Measurements from ENCODE around the gene CXCR4.

Gene CXCR4

DNA sequence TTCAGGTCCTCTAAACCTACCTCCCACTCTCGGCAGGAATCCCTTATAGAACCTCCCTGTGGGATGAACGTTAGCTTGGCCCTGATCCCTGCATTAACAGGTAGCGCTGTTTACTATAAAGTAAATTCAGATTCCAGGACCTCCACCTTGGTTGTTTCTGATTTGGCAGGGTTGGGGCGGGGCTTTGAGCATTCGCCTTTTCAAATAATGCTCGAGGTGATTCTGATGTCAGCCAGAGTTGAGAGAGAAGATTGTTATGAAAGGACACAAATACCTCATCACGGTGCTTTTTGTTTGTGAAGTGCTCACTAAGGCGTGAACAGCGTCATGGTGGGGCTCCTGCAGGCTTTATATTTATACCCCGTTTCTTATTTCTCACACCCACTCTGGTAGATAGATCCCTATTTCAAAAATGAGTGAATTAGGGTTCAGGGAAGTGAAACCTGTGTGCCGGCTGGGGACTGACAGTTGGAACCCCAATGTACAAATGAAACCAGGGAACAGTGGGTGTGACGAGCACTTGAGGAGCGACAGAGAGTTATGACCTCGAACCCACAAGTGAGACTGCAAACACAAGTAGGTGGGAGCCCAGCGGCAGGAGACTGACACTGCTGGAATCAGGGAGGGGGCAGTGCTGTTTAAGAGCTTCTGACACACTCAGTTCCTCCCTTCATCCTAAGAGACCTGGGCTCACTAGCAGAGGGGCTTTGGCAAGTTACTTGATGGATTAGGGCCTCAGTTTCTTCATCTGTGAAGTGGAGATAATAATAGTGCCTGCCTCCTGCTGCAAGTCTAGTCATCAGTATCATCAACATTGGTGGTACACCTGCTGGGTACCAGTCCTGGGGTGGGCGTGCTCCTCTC lies 14.2 kb upstream of the CXCR4 start:
- no peak for DNase-seq (ENCODE audit: low read depth)

DNA sequence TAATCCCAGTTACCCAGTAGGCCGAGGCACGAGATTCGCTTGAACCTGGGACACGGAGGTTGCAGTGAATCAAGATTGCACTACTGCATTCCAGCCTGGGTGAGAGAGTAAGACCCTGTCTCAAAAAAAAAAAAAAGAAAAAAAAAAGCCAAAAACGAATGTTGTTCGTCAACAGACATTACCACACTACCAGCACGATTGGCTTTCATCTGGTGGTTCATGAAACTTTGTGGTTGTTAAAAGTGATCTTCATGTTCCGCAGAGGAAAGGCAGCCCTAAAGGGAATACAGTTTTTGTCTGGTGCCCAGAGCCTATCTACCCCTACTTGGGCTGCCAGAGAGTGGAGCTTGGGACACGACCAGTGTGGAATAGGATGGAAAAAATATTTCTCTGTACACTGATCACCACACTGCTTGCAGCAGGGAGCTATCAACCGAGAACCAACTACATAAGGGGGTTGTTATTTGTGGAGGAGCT lies 13.6 kb upstream of the CXCR4 start:
- no peak for DNase-seq (ENCODE audit: low read depth)

DNA sequence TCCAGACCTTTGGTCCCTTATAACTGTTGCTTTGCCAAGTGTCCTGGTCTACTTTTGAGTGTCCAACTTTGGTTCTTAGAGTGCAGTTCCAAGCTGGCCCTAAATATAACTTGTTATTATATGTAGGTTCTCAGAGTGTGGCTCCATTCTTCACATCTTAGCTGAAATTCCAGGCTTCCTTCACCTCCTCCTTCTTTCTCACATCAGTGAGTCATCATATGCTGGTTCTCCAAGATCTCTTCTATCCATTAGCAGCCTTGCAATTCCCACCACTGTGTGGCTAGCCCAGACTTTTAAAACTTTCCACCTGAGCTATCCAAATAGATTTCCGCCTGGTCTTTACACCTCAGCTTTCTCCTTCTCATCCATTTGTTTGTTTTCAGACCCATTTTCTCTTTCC lies 12.6 kb upstream of the CXCR4 start:
- no peak for DNase-seq (ENCODE audit: low read depth)

DNA sequence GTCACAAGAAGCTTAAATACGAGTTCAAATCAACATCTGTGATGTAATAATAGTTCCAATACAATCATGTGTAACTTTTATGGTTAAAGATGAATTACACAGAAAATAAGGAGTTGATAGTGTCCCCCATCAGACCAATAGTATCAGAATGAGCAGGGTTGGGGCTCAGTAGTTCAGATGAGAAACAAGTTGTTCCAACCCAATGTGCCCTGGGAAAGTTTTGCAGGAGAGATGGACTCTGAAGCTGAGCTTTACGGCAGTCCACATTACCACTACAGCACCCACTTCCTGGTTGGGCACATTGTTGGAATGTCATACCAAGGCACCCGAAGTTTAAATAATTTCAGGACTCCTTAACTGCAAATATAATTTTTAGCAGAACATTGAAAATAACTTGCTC lies 12.1 kb upstream of the CXCR4 start:
- no peak for DNase-seq (ENCODE audit: low read depth)

DNA sequence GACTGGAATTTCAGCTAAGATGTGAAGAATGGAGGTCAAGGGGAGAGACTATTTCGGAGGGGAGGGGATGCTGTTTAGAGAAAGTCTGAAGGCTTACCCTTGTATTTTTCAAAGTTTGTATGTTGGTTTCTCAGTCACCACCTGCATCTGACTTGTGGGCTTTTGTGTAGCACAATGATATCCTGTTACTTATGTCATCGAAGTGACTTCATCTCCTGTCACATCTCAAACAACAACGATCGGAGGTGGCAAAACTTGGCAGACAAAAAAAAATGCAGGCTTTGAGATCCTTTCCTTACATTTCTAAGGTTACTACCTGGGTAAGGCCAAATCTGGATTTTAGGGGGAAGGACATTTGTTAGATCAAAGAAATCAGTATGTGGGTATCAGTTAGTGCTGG lies 11.7 kb upstream of the CXCR4 start:
- no peak for DNase-seq (ENCODE audit: low read depth)

DNA sequence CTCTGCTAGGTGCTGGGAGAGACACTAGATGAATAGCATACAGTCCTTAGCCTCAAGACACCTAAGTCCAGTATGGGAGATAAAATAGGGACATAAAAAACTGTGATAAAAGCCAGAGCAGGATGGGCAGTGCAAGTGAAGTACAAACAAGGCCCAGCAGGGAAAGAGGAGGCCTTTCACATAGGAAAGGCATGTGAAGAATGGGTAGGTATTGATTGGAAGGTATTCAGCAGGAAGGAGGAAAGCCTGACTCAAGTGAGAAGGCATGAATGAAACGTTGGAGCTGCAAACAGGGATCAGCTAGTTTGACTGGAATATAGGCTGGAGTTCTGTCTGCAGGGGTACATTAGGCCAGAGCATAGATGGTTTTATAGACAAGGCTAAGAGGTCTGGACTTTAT lies 11.0 kb upstream of the CXCR4 start:
- DNase-seq (ENCODE audit: low read depth), result no peak

DNA sequence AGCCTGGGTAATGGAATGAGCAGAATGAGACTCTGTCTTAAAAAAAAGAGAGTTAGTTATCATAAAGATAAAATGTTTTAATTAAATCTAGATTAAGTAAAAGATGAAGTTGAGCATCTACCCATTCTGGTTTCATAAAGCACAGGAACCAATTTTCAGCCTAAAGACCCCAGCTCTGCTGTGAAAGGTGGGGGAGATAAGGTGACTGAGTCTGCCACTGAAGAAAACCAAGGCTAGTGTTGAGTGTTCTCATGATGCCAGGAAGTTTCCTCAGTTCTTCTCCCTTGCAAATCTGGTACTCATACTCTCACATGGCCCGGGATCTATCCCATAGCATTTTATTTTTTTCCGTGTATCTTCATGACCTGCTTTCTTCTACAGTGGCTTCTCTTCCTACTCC lies 10.4 kb upstream of the CXCR4 start:
- no peak for DNase-seq (ENCODE audit: low read depth)

DNA sequence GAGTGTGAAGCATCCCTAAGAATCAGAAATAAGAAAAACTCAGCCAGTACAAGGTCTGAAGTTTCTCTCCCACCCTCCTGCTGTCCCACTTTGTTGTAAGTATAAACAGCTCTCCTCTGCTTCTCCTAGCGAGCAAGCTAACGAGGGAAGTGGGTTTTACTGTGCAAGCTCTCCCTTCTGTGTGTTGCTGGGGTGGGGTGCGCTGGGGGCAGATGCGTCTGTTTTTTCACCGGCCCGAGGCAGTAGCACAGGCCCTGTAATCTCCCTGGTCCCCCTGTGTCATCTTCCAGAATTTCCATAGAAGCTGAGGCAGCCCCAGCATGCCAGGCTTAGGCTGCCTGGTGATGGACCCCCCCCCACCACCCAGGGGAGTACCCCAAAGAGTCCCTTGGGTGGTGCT lies 9.4 kb upstream of the CXCR4 start:
- no peak for DNase-seq (ENCODE audit: low read depth)

DNA sequence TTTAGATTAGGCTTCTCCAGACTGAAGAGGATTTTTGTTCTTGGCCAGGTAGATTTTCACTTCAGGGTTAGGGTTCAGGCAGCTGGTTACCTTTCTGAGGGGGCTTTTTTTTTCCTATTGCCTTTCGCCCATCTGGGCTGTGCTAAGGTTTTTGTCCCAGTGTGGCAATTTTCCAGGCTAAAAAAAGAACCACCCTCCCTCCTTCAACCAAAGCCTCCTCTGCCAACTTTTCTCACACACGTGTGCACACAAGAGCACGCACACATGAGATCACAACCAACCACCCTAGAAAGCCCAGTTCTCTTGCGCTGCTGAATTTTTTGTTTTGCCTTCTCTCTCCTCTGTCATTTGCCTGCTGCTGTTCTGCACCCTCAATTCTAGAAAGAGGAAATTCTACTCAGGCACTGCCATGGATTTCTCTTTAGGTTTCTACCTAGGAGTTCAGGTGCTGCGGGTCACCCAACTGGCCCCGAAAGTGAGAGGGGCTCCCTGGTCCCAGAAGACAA lies 8.5 kb upstream of the CXCR4 start:
- no peak for DNase-seq (ENCODE audit: low read depth)

DNA sequence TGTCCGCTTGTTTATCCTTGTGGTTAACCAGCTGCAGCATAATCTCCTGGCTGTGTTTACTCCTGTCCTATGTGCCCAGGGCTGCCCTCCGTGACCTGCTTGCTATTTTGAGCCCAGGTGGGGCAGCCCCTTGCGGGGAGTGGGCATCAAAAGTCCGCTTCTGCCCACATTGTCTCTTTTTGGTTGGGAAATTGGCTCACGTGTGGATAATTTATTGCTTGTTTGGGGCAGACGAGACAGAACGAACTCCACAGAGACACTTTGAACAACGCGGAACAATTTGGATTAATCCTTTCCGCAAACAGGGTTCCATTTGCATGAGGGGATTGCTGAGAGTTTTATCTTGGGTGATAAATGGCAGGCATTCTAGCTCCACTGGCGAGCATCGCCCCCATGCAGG lies 8.1 kb upstream of the CXCR4 start:
- no peak for DNase-seq (ENCODE audit: low read depth)

DNA sequence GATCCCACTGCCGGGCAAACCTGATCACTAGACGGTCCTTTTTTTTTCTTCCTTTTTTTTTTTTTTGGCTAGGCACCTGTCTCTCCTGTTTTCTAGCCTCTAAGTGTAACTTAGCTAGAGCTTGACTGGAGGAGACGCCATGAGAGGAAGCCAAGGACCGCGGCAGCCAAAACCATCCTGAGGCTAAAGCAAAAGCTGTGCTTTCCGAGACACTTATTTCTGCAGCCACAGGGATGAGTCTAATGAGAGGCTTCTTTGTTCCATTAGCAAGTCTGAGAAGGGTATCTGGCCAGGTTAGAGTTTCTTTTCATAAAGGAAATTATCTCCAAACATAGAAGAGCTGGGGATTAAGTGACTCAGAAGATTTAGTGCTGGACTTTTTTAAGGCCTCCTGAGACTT lies 7.3 kb upstream of the CXCR4 start:
- DNase-seq (ENCODE audit: low read depth), result no peak

DNA sequence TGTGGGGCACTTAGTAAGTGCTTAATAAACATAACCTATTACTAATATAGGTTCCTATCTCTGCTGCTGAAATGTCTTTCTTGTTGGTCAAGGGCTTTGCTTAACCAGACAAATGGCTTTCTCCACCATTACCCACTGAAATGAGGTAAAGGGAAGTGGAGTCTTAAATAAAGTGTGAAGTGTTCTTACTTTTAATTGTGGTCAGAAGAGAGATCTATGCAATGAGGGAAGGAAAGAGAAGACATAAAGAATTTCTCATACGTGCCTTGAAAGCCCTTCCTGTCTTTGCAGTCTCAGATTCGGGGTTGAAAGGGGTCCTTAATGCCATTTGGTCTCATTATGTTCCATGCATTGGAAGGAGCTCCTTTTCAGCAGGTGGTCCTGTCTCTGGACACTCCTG lies 6.9 kb upstream of the CXCR4 start:
- DNase-seq (ENCODE audit: low read depth), result no peak

DNA sequence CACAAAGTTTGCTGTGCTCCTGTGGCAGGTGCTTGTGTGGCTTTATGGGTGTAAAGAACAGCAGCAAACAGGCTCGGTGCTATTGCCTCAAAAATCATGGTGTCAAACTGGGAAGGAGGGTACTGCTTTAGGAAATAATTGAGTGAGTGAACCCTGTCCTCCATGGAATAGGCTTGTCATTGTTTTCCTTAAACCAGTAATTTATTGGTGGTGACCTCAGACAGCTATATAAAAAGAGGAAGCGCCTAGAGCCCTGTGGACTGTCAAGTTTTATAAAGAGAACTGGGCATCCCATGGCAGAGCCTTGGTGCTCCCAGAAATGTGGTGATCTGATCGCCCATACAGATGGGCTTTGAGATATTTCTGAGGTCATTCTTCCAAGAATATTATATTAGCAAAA lies 4.7 kb upstream of the CXCR4 start:
- no peak for DNase-seq (ENCODE audit: low read depth)

DNA sequence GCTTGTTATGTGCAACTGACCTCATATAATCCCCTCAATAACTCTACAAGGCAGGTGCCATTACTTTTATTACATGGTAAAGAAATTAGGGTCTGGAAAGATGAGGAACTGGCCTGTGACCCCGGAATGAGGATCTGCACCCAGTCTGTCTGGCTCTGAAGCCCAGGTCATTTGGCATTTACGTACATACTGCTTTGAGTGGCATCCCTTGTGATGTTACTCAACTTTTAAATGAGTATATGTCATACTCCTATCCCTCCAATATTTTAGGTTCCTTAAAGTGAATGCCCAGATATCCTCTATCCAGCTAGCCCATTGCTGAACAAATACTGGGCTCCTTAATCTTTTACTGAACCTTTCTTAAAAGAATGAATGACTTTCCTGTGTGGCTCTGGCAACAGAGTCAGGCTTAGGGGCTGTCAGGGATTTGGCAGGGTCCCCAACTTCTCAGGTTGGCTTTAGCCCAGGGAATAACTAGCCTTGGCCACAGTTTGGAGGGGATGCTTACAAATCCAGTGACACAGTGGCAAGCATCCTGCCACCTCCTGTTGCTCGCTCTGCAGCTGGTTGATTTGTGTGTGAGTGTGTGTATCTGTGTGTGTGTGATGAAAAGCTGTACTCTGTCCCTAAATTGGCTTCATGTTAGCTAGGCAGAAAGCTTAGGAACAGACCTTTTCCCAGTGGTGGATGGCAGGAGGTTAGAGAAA lies 3.4 kb upstream of the CXCR4 start:
- DNase-seq (ENCODE audit: low read depth), result no peak

DNA sequence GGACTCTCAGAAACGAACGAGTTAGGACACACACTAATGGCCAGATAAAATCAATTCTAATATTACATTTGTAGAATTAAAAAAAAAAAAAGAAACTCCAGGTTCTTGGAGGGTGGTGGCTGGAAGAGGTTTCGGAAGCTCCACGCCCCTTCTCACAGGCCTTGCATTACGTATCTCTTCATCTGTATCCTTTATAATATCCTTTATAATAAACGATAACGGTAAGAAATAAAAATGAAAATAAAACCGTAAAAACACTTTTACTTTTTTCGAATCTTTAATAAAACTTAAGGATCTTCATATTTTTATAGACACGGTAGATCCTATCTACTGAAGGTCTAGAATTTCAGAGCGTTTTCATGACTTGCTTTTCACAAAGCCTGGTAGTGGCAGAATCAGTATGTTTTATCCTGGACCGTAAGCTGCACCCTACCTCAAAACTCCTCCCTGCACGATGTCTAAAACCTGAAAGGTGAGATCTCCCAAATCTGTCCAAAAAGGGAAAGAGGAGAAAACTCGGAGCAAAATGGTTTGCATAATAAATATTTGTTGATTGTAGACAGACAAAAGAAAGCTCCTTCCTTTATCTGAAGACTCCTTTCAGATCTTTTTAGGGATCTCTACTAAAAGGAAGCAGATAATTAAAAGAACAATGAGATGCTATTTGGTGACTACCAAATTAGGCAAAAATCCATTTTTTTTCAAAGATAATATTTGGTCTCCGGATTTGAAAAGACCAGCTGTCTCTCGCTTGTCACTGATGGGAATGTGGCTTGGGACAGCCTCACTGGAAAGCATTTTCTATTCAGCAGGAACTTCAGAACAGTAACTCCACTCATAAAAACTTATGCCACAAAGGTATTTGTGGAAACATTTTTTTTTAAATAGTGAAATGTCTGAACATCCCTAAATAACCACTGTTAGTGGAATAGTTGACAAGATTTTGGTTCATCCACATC lies 2.0 kb upstream of the CXCR4 start:
- DNase-seq (ENCODE audit: low read depth), result no peak

DNA sequence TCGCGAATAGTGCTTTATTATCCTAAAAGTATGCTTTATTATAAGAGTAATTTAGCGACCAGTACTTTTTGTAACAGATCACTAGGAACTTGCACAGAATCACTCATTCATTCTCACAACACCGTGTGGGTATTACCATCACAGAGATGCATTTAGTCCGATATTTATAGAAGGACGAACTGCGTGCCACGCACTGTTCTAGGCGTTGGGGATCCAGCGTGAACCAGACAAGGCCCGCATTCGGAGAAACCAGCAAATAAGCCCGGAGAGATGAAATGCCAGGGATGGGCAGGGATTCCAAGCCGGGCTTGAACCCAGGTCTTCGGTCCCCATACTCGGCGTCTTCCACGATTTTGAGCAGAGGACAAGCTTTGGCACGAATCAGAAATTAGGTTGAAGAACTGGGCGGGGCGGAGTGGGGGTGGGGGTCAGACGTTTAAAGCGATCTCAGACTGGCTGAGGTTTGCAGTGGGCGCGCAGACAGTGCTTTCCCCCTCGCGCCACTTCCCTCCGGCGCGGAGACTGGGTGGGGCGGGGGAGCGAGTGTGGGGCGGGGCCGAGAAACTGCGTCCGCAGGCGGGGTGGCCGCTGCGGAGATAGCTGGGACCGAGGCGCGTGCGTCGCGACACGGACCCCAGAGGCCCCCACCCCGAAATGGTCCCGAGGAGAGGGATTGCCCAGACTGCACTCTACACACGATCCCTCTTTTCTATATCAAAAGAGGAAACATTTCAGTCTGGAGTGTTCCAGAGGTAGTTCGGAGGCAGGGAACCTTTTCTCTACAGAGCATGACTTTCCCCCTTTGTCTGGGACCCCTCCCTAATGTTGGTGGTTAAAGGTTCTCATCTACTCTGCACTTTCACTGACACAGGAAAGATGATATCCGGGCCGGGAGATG lies 1.1 kb upstream of the CXCR4 start:
- DNase-seq (ENCODE audit: low read depth), result no peak

DNA sequence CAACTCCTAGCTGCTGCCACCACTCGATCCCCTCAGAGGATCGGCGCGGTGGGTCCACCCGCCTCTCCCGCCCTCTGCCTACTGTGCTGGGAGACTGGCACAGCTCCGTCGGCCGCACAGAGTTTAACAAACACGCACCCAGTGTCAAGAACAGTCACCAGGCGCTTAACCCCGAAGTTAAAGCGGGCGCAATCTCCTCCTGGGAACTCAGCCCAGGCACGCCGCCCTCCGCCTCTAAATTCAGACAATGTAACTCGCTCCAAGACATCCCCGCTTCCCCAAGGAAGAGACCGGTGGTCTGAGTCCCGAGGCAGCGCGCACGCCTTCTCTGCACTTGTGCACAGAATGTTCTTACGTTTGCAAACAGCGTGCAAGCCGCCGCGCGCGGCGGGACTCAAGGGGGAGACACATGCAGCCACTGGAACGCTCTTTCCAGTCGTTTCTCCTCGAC lies 533 bp downstream of the CXCR4 start:
- DNase-seq (ENCODE audit: low read depth), result no peak

DNA sequence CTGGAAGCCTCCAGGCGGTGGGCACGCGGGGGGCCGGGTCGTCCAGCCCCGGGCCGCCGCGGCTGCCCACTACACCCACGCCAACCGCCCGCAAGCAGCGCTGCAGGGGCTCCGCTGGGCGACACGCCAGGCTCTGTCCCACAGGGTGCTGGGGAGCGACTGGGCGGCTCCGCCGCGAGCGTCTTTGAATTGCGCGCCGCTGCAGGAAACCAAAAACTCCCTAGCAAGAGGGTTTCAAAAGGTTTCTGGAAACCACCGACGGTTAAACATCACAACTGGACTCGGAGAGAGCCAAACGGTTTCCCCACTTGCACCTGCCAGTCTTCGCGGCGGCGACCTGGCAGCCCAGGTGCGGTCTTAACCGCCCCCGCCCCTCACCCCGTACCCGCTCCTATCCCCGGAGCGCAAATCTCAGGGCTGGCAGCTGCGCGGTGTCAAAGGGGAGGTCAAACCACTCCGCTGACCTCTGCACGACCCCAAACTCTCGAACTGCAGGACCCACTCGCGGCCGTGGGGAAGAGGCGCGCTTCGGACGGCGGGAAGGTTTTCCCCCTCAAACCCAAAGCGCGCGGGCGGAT lies 1.0 kb downstream of the CXCR4 start:
- no peak for DNase-seq (ENCODE audit: low read depth)

DNA sequence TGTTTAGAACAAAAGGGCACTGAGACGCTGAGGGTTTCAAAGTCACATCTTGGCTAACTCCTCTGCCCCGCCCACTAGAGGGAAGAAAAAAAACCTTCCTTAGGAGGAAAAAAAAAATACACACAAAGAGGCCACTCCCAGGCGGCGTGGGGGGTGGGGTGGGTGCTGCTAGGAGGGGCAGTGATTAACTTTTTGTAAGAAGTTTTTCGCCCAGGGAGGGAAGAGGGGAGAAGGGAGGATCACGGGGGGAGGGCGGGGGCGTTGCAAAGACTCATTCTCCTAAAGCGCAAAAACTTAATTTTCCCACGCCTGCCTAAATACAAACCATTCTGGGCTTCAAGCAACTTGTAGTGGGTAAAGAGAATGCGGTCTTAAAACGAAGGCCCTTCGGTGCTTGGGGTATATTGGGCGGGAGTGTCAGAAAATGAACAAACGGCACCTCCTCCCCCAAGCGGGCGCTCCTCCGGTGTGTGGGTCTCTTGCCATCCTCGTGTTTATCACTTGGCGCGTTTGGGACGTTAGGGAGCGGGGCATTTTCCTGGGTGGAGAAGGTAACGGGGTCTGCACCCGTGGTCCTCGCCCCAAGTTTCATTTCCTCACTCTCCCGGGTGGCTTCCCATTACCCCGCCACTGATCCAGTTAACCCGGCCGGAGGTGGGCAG lies 1.7 kb downstream of the CXCR4 start:
- DNase-seq (ENCODE audit: low read depth), result no peak

DNA sequence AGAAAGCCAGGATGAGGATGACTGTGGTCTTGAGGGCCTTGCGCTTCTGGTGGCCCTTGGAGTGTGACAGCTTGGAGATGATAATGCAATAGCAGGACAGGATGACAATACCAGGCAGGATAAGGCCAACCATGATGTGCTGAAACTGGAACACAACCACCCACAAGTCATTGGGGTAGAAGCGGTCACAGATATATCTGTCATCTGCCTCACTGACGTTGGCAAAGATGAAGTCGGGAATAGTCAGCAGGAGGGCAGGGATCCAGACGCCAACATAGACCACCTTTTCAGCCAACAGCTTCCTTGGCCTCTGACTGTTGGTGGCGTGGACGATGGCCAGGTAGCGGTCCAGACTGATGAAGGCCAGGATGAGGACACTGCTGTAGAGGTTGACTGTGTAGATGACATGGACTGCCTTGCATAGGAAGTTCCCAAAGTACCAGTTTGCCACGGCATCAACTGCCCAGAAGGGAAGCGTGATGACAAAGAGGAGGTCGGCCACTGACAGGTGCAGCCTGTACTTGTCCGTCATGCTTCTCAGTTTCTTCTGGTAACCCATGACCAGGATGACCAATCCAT lies 2.7 kb downstream of the CXCR4 start:
- no peak for DNase-seq (ENCODE audit: low read depth)
